ENCODE measurements around the gene ZNF609.
"Not testable (repeated sequence)": the region's sequence is repeated elsewhere in the genome, so short reads cannot be mapped to it uniquely, and the experiment has no call there.

The ZNF609 gene

GRCh38 chr15:64599226-64599625, 138.8 kb downstream of the ZNF609 start:
- no peak for TF ChIP-seq CTCF (IDR thresholded peaks at IDR 0.05; ENCODE audit: control extremely low read depth, extremely low read depth, low read depth, missing control alignments)
- ChIA-PET POLR2A (no interaction called here), CTCF (no interaction called here)
- DNase-seq (ENCODE audit: extremely low spot score) = no peak

- ChIA-PET POLR2A (interaction anchor here (0.6 kb wide), 1 partner anchor 15 kb away, joined by 3 read pairs; no protein-coding TSS in a partner anchor), CTCF (no interaction called here)
- no peak for TF ChIP-seq CTCF (IDR thresholded peaks at IDR 0.05; ENCODE audit: control extremely low read depth, extremely low read depth, low read depth, missing control alignments)
- DNase-seq (ENCODE audit: extremely low spot score) = no peak
Measured at GRCh38 chr15:64599716-64600115, 139.3 kb downstream of the ZNF609 start.

DNA sequence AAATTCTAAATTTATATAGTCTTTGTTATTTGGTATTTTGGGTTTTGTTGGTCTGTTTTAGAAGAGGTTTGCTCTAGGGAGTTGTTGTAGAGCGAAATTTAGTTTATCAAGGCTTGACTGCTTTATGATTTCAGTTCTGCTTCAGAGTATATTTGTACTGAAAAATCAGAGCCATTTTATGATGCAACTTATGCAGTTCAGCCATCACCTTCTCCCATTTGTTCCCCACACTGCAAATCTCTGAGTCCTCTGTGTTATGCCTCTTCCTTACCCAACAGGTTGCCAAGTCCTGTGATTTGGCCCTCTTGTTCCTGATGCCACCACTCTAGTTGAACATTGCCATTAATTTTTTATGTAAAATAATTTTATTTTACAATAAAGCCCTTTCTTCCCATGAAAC, 140.4 kb downstream of the ZNF609 start:
- DNase-seq (ENCODE audit: extremely low spot score) = no peak
- no peak for TF ChIP-seq CTCF (IDR thresholded peaks at IDR 0.05; ENCODE audit: control extremely low read depth, extremely low read depth, low read depth, missing control alignments)
- POLR2A ChIA-PET = no interaction called here
- CTCF ChIA-PET = interaction anchor here (1.0 to 2.4 kb wide), 8 partner anchors 9 to 86 kb away, joined by 3 to 9 read pairs (median 4); no protein-coding TSS in a partner anchor

DNA sequence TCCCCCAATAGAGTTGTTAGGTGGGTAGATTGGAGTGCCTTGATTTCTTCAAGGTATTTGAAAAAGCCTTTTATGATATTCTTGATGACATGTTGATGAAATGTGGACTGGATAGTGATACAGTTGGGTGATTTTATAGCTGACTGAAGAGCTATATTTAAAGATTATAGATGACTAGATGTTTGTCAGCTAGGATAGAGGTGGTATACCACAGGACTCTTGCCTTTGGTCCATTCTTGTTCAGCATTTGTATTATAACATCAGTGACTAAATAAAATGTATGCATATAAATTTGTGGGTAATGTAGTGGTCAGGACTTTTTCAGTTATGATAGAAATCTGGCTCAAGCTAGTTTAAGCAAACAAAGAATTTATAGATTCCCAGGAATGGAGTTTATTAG, 143.9 kb downstream of the ZNF609 start:
- POLR2A ChIA-PET = no interaction called here
- TF ChIP-seq CTCF (IDR thresholded peaks at IDR 0.05; ENCODE audit: control extremely low read depth, extremely low read depth, low read depth, missing control alignments) = no peak
- CTCF ChIA-PET = interaction anchor here (1.5 kb wide), 1 partner anchor 59 kb away, joined by 3 read pairs; no protein-coding TSS in a partner anchor
- no peak for DNase-seq (ENCODE audit: extremely low spot score)

- CTCF ChIA-PET = interaction anchor here (1.8 kb wide), 1 partner anchor 46 kb away, joined by 4 read pairs; no protein-coding TSS in a partner anchor
- DNase-seq (ENCODE audit: extremely low spot score); POLR2A ChIA-PET: not testable (repeated sequence)
Measured at GRCh38 chr15:64607416-64607815, 147.0 kb downstream of the ZNF609 start.

DNA sequence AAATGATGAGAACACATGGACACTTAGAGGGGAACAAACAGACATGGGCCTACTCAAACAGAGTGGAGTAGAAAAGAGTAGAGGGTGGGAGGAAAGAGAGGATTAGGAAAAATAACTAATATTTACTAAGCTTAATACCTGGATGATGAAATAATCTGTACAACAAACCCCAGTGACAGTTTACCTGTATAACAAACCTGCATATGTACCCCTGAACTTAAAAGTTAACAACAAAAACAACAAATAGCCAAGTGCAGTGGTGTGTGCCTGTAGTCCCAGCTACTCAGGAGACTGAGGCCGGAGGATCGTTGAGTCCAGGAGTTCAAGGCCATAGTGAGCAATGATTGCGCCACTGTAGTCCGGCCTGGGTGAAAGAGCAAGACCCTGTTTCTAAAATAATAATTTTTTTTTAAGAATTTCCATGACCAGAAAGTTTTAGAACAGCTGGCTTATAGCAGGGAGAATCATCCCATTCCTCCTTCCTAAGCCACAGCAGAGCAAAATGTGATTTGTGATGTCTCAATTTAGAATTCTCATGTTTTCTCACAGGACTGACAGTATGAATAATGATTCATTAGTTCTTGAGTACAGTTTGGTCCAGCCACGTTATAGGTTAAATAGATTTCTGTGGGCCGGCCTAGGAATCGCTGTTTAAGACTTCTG, 150.0 kb downstream of the ZNF609 start:
- POLR2A ChIA-PET = interaction anchor here (0.6 kb wide), 1 partner anchor 107 kb away, joined by 3 read pairs; no protein-coding TSS in a partner anchor

More for the DNA sequence above, 150.0 kb downstream of the ZNF609 start:
- DNase-seq (ENCODE audit: extremely low spot score) = no peak
- no peak for TF ChIP-seq CTCF (IDR thresholded peaks at IDR 0.05; ENCODE audit: control extremely low read depth, extremely low read depth, low read depth, missing control alignments)
- CTCF ChIA-PET = interaction anchor here (1.1 to 2.2 kb wide), 3 partner anchors 9 to 18 kb away, joined by 3 to 9 read pairs (median 7); no protein-coding TSS in a partner anchor

All from GM10248 (cell line).